Endothelial cell of umbilical vein (primary cell): ENCODE results near the gene ANKRD31. TPM values are rescaled to one million over a fixed set of nuclear protein-coding genes. Genes with fewer than 3 reads are reported as not detected.

Experiments
- BruUV-seq: library from RNA; stranded (reverse); fragments of 400-500 nt; replicated peaks from 2 replicates; lab custom pipeline; 2021; lab: Mats Ljungman, UMichigan
- CTCF ChIA-PET: fragments of 300-600, 350-600 bp; sonication (Branson Sonifier 250); formaldehyde crosslinking; loops from one replicate; lab custom pipeline; 2021; ENCODE audit warnings: antibody characterized with exemption, inconsistent platforms; lab: Charles Lee
- POLR2A ChIA-PET: fragments of 300-600, 350-600 bp; sonication (Branson Sonifier 250); formaldehyde crosslinking; loops from one replicate; lab custom pipeline; 2021; ENCODE audit warnings: antibody characterized with exemption, inconsistent platforms; lab: Charles Lee
- DNase-seq: peaks from one replicate; pipeline ENCODE4 v3.0.0-alpha.2; 2011; ENCODE audit warnings: low read depth, low spot score
- FAIRE-seq: peaks from 2 replicates; lab custom pipeline; 2011; peaks lifted over from hg19 to GRCh38; lab: Jason Lieb, UNC
- H2AFZ ChIP-seq: 2 replicates; pipeline ENCODE4 v1.6.0; 2012; ENCODE audit warnings: low read depth, low read length, control low read depth, inconsistent platforms
- H3K27ac ChIP-seq: 2 replicates; pipeline ENCODE4 v1.5.1; 2011; ENCODE audit warnings: low read depth, mild to moderate bottlenecking, control low read depth, low read length, moderate library complexity; ENCODE audit not compliant: insufficient read depth
- H3K27me3 ChIP-seq, 2 experiments: 2 replicates each; pipeline versions ENCODE4 v1.6.0 to v1.6.1; 2011; ENCODE audit warnings: low read length in 2 of 2, mixed read lengths in 1 of 2; ENCODE audit not compliant: control insufficient read depth in 2 of 2, insufficient read depth in 2 of 2
- H3K36me3 ChIP-seq, 2 experiments: 2 replicates in 1 of 2; 3 replicates in 1 of 2; pipeline ENCODE4 v1.5.1; 2011; ENCODE audit warnings: low read length in 2 of 2, mild to moderate bottlenecking in 1 of 2, moderate library complexity in 1 of 2; ENCODE audit not compliant: control insufficient read depth in 2 of 2, insufficient read depth in 2 of 2; ENCODE audit errors: extremely low read depth in 1 of 2
- H3K4me1 ChIP-seq: 3 replicates; pipeline ENCODE4 v1.5.1; 2011; ENCODE audit warnings: mild to moderate bottlenecking, low read length; ENCODE audit not compliant: control insufficient read depth, insufficient read depth; ENCODE audit errors: extremely low read depth
- H3K4me2 ChIP-seq: 2 replicates; pipeline ENCODE4 v1.6.1; 2011; ENCODE audit warnings: low read length, control low read depth, mixed read lengths; ENCODE audit not compliant: insufficient read depth
- H3K4me3 ChIP-seq, 3 experiments: fragments of 200-600 bp in 1 of 3; sonication (generic), shearing (Covaris generic) in 1 of 3; replicated peaks in 1 of 3; 2 replicates each; pipeline ENCODE4 v1.5.1; 2011 to 2016; ENCODE audit warnings: control low read depth in 3 of 3, low read length in 3 of 3, mild to moderate bottlenecking in 2 of 3, inconsistent platforms in 1 of 3, low read depth in 1 of 3, moderate library complexity in 1 of 3; ENCODE audit not compliant: insufficient read depth in 1 of 3
- H3K79me2 ChIP-seq: 2 replicates; pipeline ENCODE4 v1.6.0; 2012; ENCODE audit warnings: low read length, inconsistent platforms; ENCODE audit not compliant: control insufficient read depth, insufficient read depth
- H3K9ac ChIP-seq: replicated peaks from 2 replicates; pipeline ENCODE3; 2011; ENCODE audit warnings: low read length, control low read depth; ENCODE audit not compliant: insufficient read depth; ENCODE audit errors: extremely low read depth
- H3K9me1 ChIP-seq: replicated peaks from 3 replicates; pipeline ENCODE4 v1.6.0; 2011; ENCODE audit warnings: mild to moderate bottlenecking, low read length; ENCODE audit not compliant: control insufficient read depth, insufficient read depth; ENCODE audit errors: extremely low read depth
- H3K9me3 ChIP-seq: replicated peaks from 2 replicates; pipeline ENCODE4 v1.5.1; 2012; ENCODE audit warnings: low read length, inconsistent platforms; ENCODE audit not compliant: control insufficient read depth, insufficient read depth
- H4K20me1 ChIP-seq: replicated peaks from 2 replicates; pipeline ENCODE3; 2011; ENCODE audit warnings: mild to moderate bottlenecking, low read length; ENCODE audit not compliant: control insufficient read depth, insufficient read depth; ENCODE audit errors: extremely low read depth
- EZH2 ChIP-seq: IDR thresholded peaks from 2 replicates; pipeline ENCODE4 v1.6.1; 2012; ENCODE audit warnings: borderline replicate concordance, low read depth, mild to moderate bottlenecking, moderate library complexity, low read length, inconsistent platforms; ENCODE audit not compliant: severe bottlenecking
- FOS ChIP-seq: IDR thresholded peaks from 2 replicates; pipeline ENCODE4 v1.6.1; 2011; ENCODE audit warnings: mild to moderate bottlenecking, low read length, moderate library complexity, borderline replicate concordance; ENCODE audit not compliant: insufficient read depth
- GATA2 ChIP-seq: IDR thresholded peaks from 2 replicates; pipeline ENCODE4 v1.7.0; 2011; ENCODE audit warnings: low read depth, mild to moderate bottlenecking, moderate library complexity, mixed read lengths, low read length; ENCODE audit not compliant: insufficient read length, insufficient read depth
- JUN ChIP-seq: IDR thresholded peaks from 2 replicates; pipeline ENCODE4 v1.6.1; 2011; ENCODE audit warnings: borderline replicate concordance, low read depth; ENCODE audit not compliant: insufficient read length, insufficient read depth
- MYC ChIP-seq: IDR thresholded peaks from one replicate; pipeline ENCODE4 v1.6.1; 2011; ENCODE audit warnings: mild to moderate bottlenecking, low read depth, low read length
- POLR2A ChIP-seq: IDR thresholded peaks from 2 replicates; pipeline ENCODE4 v1.6.1; 2012; ENCODE audit warnings: low read depth, mild to moderate bottlenecking, control low read depth, low read length
- POLR2AphosphoS5 ChIP-seq: IDR thresholded peaks from 2 replicates; pipeline ENCODE4 v1.6.1; 2012; ENCODE audit warnings: low read depth, mild to moderate bottlenecking, control low read depth, low read length, moderate library complexity; ENCODE audit not compliant: insufficient read depth
- dilution Hi-C: fragments of 300-500 bp; cut with MboI; formaldehyde crosslinking; loops from one replicate; pipeline ENCODE4 v1.15.0; 2019; ENCODE audit warnings: low sequenced_read_pairs; ENCODE audit not compliant: extremely low pct_ligation_motif_present
- intact Hi-C: fragments of 100-400 bp; cut with micrococcal nuclease; formaldehyde crosslinking; loops from one replicate; pipeline ENCODE4 v1.10.0; 2022
- polyA plus RNA-seq, 4 experiments: library from polyadenylated mRNA; depleted of rRNA in 3 of 4; stranded (reverse) in 3 of 4; unstranded in 1 of 4; fragments of >200 nt; gene quantifications; 2 replicates each; pipeline versions ENCODE4 v1.2.1 to v1.2.3, GENCODE V29; 2011 to 2012; ENCODE audit warnings: missing spikeins in 1 of 4
- total RNA-seq: library from RNA; stranded (reverse); gene quantifications from 2 replicates; pipeline ENCODE4 v1.2.3, GENCODE V29; 2021
- TF ChIP-seq, protein P1 (sequence below), 2 donors: IDR thresholded peaks; 1 replicate in 1 of 2; 2 replicates in 1 of 2; pipeline ENCODE4 v1.5.1; 2011; ENCODE audit warnings: low read length in 2 of 2, mild to moderate bottlenecking in 2 of 2, moderate library complexity in 2 of 2, control low read depth in 1 of 2, inconsistent platforms in 1 of 2, low read depth in 1 of 2; ENCODE audit not compliant: insufficient read depth in 1 of 2; ENCODE audit errors: extremely low read depth in 1 of 2
- TF ChIP-seq, protein P2 (sequence below): IDR thresholded peaks from 2 replicates; pipeline ENCODE4 v1.6.1; 2011; ENCODE audit not compliant: insufficient read depth, insufficient read length

ANKRD31 gene
- total and polyA plus RNA-seq, 2 donors (not counting 3 experiments of a cell fraction or from before 2014, with no cell fraction given) = not detected

DNA sequence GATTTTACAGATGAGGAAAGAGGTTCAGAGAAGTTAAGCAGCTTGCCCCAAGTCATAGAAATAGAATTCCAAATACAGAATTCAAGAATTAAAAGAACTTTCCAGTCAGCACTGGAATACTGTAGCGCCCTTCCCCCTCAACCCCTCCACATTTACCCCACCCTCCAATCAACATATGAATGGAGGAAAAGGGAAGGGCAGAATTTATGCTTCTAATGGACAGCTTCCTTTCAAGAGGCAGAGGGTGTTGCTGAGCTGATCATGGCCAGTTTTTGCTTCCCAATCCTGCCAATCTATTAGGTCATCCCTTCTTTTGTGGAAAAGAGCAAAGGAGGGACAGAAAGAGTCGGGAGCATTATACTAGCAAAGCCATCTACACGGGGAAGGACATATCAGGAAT, 39.1 kb upstream of the ANKRD31 start:
- Histone ChIP-seq H3K27ac (no peak overlapping the region), H3K9me1 (no peaks in the 10 kb centered on the region), H3K27me3 (peaks cover 0 to 2% of the 10 kb centered on the region in 2 experiments), H3K4me2 (no peak overlapping the region), H3K4me1 (no peaks in the 10 kb centered on the region), H2AFZ (no peak overlapping the region), H3K4me3 (no peak overlapping the region), H3K36me3 (no peaks in the 10 kb centered on the region), H4K20me1 (no peaks in the 10 kb centered on the region), H3K79me2 (no peaks in the 10 kb centered on the region), H3K9me3 (no peaks in the 10 kb centered on the region), H3K9ac (no peak overlapping the region)
- ChIA-PET CTCF (interaction anchor here (0.6 to 1.0 kb wide), 2 partner anchors 10 to 601 kb away, joined by 3 to 4 read pairs; no protein-coding TSS in a partner anchor), POLR2A (no interaction called here)
- intact Hi-C loops (no loop called here), dilution Hi-C loops (no loop called here)
- BruUV-seq = no TSS peak
- DNase-seq = no peak
- no peak for TF ChIP-seq EZH2
- TF ChIP-seq MYC = no peak
- TF ChIP-seq, protein P1, sequence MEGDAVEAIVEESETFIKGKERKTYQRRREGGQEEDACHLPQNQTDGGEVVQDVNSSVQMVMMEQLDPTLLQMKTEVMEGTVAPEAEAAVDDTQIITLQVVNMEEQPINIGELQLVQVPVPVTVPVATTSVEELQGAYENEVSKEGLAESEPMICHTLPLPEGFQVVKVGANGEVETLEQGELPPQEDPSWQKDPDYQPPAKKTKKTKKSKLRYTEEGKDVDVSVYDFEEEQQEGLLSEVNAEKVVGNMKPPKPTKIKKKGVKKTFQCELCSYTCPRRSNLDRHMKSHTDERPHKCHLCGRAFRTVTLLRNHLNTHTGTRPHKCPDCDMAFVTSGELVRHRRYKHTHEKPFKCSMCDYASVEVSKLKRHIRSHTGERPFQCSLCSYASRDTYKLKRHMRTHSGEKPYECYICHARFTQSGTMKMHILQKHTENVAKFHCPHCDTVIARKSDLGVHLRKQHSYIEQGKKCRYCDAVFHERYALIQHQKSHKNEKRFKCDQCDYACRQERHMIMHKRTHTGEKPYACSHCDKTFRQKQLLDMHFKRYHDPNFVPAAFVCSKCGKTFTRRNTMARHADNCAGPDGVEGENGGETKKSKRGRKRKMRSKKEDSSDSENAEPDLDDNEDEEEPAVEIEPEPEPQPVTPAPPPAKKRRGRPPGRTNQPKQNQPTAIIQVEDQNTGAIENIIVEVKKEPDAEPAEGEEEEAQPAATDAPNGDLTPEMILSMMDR (IDR thresholded peaks at IDR 0.05; ENCODE audit: extremely low read depth in 1 of 2, insufficient read depth in 1 of 2, low read depth in 1 of 2, low read length in 2 of 2) = no peak
- no peak for TF ChIP-seq POLR2A
- no peak for TF ChIP-seq FOS
- no peak for TF ChIP-seq JUN
- no peak for TF ChIP-seq GATA2
- no peak for TF ChIP-seq POLR2AphosphoS5
- TF ChIP-seq, protein P2, sequence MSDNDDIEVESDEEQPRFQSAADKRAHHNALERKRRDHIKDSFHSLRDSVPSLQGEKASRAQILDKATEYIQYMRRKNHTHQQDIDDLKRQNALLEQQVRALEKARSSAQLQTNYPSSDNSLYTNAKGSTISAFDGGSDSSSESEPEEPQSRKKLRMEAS = no peak
- no peak for FAIRE-seq
